ENCODE data around the gene CLDN6.

- TF ChIP-seq EZH2phosphoT487 (IDR thresholded peaks at IDR 0.05; ENCODE audit: low read depth): no peak
- TF ChIP-seq CTCF (IDR thresholded peaks at IDR 0.05; ENCODE audit: low read depth, low read length): no peak
Observed at GRCh38 chr16:2976201-2976600, 41.8 kb downstream of the CLDN6 start.

Measured in OCI-LY3 (cell line).